ENCODE measurements around the gene NFKBIB. TPM values are rescaled to one million over a fixed set of nuclear protein-coding genes. Genes with fewer than 3 reads are reported as not detected.

The NFKBIB gene
- total RNA-seq, 1 experiment from 2014 or later, result 43.7 TPM

DNA sequence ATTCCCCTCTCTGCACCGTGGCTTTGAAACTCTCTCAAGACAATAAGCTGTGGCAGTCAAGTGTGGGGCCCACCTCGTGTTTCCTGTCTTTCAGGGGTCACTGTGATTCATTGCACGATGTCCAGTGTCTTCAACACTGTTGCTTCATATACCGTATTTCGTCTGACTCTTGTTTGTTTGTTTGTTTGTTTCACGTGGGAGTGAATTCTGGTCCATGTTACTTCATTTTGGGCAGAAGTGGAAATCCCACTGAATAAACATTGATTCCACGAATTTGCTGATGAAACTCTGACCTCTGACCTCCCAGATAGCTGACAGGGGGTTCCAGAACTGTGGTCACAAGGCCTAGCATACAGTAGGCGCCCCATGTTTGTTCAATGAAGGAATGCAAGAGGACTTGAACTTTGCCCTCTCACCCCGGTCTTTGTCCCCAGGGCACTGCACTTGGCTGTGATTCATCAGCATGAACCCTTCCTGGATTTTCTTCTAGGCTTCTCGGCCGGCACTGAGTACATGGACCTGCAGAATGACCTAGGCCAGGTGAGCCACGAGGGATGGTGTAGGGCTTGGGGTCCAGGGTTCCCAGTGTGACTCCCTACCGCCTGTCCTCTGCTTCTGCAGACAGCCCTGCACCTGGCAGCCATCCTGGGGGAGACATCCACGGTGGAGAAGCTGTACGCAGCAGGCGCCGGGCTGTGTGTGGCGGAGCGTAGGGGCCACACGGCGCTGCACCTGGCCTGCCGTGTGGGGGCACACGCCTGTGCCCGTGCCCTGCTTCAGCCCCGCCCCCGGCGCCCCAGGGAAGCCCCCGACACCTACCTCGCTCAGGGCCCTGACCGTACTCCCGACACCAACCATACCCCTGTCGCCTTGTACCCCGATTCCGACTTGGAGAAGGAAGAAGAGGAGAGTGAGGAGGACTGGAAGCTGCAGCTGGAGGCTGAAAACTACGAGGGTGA is 5.1 kb downstream of the NFKBIB start:
- ATAC-seq (no peak), DNase-seq (no peak)
- ChIA-PET CTCF (no interaction called here), POLR2A (ENCODE audit: unreplicated experiment) (no interaction called here)
- Histone ChIP-seq H3K27ac (ENCODE audit: low read length) (no peak overlapping the region), H3K79me2 (ENCODE audit: low read length) (peaks cover 18% of the 10 kb centered on the region), H4K20me1 (ENCODE audit: low read length) (no peaks in the 10 kb centered on the region), H2AFZ (ENCODE audit: low read length) (no peak overlapping the region), H3K27me3 (ENCODE audit: low read length) (no peaks in the 10 kb centered on the region), H3K4me1 (ENCODE audit: insufficient read depth, low read length) (no peaks in the 10 kb centered on the region), H3K4me3 (ENCODE audit: low read length) (no peak overlapping the region), H3F3A (ENCODE audit: low read length, unreplicated experiment) (no peaks in the 10 kb centered on the region), H3K9me3 (ENCODE audit: low read length) (no peaks in the 10 kb centered on the region), H3K36me3 (ENCODE audit: low read depth, low read length) (no peaks in the 10 kb centered on the region), H3K4me2 (ENCODE audit: low read length) (no peak overlapping the region), H3K9me2 (replicated peaks; ENCODE audit: low read length) (no peaks in the 10 kb centered on the region), H3K9ac (ENCODE audit: low read length) (no peak overlapping the region)
- intact Hi-C loops (cut with micrococcal nuclease), result no loop called here
- TF ChIP-seq EZH2 (IDR thresholded peaks at IDR 0.05; ENCODE audit: low read length, unreplicated experiment) (no peak), EZH2phosphoT487 (IDR thresholded peaks at IDR 0.05; ENCODE audit: borderline replicate concordance, low read length) (no peak)
- TF ChIP-seq, protein P1, sequence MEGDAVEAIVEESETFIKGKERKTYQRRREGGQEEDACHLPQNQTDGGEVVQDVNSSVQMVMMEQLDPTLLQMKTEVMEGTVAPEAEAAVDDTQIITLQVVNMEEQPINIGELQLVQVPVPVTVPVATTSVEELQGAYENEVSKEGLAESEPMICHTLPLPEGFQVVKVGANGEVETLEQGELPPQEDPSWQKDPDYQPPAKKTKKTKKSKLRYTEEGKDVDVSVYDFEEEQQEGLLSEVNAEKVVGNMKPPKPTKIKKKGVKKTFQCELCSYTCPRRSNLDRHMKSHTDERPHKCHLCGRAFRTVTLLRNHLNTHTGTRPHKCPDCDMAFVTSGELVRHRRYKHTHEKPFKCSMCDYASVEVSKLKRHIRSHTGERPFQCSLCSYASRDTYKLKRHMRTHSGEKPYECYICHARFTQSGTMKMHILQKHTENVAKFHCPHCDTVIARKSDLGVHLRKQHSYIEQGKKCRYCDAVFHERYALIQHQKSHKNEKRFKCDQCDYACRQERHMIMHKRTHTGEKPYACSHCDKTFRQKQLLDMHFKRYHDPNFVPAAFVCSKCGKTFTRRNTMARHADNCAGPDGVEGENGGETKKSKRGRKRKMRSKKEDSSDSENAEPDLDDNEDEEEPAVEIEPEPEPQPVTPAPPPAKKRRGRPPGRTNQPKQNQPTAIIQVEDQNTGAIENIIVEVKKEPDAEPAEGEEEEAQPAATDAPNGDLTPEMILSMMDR (conservative IDR thresholded peaks at IDR 0.05; ENCODE audit: low read depth, low read length), result no peak
- BruUV-seq (replicated peaks), result no TSS peak

DNA sequence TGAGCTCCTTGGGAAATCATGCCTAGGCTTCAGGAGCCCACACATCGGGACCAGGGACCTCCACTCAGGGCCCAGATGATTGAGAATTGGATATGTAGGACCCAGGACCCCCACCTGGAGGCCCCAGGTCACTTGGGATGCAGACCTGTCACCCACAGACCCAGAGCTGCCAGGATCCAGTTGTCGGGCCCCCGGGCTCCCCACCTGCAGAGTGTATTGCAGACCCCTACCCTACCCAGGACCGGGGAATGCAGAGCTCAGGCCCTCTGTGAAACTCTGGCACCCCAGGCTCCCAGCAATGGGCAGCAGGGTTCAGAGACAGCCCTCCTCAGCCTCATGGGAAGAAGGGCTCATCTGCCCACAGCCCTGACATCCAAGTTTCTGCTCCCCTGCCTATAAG is 5.9 kb downstream of the NFKBIB start:
- ChIA-PET CTCF (interaction anchor here (0.6 kb wide), 1 partner anchor 217 kb away, joined by 7 read pairs; no protein-coding TSS in a partner anchor), POLR2A (ENCODE audit: unreplicated experiment) (no interaction called here)
- peaks cover 12% of the 10 kb centered on the region for H3K79me2 ChIP-seq (ENCODE audit: low read length)
- H3K9me3 ChIP-seq (ENCODE audit: low read length), result no peaks in the 10 kb centered on the region
- no peak overlapping the region for H3K4me2 ChIP-seq (ENCODE audit: low read length)
- no peaks in the 10 kb centered on the region for H3K27me3 ChIP-seq (ENCODE audit: low read length)
- no peak for DNase-seq
- ATAC-seq, result no peak
- H4K20me1 ChIP-seq (ENCODE audit: low read length), result no peaks in the 10 kb centered on the region
- no peak overlapping the region for H2AFZ ChIP-seq (ENCODE audit: low read length)
- intact Hi-C loops (cut with micrococcal nuclease), result no loop called here
- TF ChIP-seq EZH2 (IDR thresholded peaks at IDR 0.05; ENCODE audit: low read length, unreplicated experiment) (no peak), EZH2phosphoT487 (IDR thresholded peaks at IDR 0.05; ENCODE audit: borderline replicate concordance, low read length) (no peak)
- TF ChIP-seq, protein P1 (conservative IDR thresholded peaks at IDR 0.05; ENCODE audit: low read depth, low read length), result no peak
- no peak overlapping the region for H3K9ac ChIP-seq (ENCODE audit: low read length)
- no peaks in the 10 kb centered on the region for H3K9me2 ChIP-seq (replicated peaks; ENCODE audit: low read length)
- no peaks in the 10 kb centered on the region for H3F3A ChIP-seq (ENCODE audit: low read length, unreplicated experiment)
- BruUV-seq (replicated peaks), result no TSS peak
- no peaks in the 10 kb centered on the region for H3K4me1 ChIP-seq (ENCODE audit: insufficient read depth, low read length)
- H3K27ac ChIP-seq (ENCODE audit: low read length), result no peak overlapping the region
- no peak overlapping the region for H3K4me3 ChIP-seq (ENCODE audit: low read length)
- H3K36me3 ChIP-seq (ENCODE audit: low read depth, low read length), result no peaks in the 10 kb centered on the region

DNA sequence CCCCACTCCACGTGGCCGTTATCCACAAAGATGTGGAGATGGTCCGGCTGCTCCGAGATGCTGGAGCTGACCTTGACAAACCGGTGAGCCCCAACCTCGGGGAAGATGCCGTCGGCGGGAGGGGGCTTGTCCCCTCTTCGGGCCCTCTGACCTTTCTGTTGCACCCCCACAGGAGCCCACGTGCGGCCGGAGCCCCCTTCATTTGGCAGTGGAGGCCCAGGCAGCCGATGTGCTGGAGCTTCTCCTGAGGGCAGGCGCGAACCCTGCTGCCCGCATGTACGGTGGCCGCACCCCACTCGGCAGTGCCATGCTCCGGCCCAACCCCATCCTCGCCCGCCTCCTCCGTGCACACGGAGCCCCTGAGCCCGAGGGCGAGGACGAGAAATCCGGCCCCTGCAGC is 7.5 kb downstream of the NFKBIB start:
- BruUV-seq (replicated peaks), result no TSS peak
- Histone ChIP-seq H3K36me3 (ENCODE audit: low read depth, low read length) (no peaks in the 10 kb centered on the region), H3K27me3 (ENCODE audit: low read length) (no peaks in the 10 kb centered on the region), H3F3A (ENCODE audit: low read length, unreplicated experiment) (no peaks in the 10 kb centered on the region), H3K4me3 (ENCODE audit: low read length) (no peak overlapping the region), H3K9ac (ENCODE audit: low read length) (no peak overlapping the region), H3K79me2 (ENCODE audit: low read length) (no peaks in the 10 kb centered on the region), H2AFZ (ENCODE audit: low read length) (no peak overlapping the region), H3K9me2 (replicated peaks; ENCODE audit: low read length) (no peaks in the 10 kb centered on the region), H4K20me1 (ENCODE audit: low read length) (no peaks in the 10 kb centered on the region), H3K4me1 (ENCODE audit: insufficient read depth, low read length) (no peaks in the 10 kb centered on the region), H3K9me3 (ENCODE audit: low read length) (no peaks in the 10 kb centered on the region), H3K27ac (ENCODE audit: low read length) (no peak overlapping the region), H3K4me2 (ENCODE audit: low read length) (no peak overlapping the region)
- ChIA-PET CTCF (no interaction called here), POLR2A (ENCODE audit: unreplicated experiment) (no interaction called here)
- TF ChIP-seq, protein P1 (conservative IDR thresholded peaks at IDR 0.05; ENCODE audit: low read depth, low read length), result no peak
- TF ChIP-seq EZH2 (IDR thresholded peaks at IDR 0.05; ENCODE audit: low read length, unreplicated experiment), result no peak
- no peak for TF ChIP-seq EZH2phosphoT487 (IDR thresholded peaks at IDR 0.05; ENCODE audit: borderline replicate concordance, low read length)
- ATAC-seq (no peak), DNase-seq (no peak)
- intact Hi-C loops (cut with micrococcal nuclease), result no loop called here

All from PC-3 (cell line).